ENCODE data around the gene PSMC3. TPM values are rescaled to one million over a fixed set of nuclear protein-coding genes. Genes with fewer than 3 reads are reported as not detected.

Gene PSMC3
- total RNA-seq, 1 experiment from 2014 or later, result 179 TPM

DNA sequence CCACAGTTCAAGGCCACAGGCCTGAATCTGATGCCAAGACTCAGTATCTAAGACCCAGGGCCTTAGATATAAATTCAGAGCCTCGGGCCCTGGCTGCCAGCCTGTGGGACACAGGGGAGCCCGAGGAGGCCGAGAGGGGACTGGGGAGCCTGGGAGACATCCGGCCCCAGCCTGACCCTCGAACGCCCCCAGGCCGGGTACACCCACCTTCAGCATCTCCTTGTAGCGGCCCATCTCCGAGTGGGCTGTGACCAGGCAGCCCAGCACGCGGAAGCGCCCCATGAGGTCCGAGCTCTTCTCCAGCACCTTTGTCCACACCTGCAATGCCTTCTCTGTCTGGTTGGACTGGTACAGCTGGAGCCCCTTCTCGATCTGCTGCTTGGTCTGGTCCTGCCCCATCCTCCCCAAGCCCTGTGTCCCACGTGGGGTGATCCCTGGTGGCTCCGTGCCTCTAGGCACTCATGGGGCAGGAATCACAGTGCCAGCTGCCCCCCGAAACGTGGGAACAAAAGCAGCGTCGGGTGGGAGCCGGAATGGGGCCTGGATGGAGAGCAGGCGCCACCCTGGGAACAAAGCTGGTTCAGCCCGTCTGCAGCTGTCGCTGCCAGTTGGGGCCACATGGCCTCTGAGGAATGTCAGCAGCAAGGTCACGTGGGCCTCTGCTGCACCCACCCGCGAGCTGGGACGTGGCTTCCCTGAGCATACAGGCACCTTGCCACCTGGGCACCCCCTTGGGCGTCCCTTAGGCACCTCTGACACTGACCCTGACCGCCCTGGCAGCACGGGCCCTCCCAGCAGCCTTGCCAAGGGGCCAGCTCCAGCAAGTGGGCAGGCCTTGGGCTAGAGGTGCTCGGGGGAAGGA is 22.6 kb upstream of the PSMC3 start, which contains the start of gene RAPSN:
RAPSN (minus strand) TSS at position 571 of the 862 bp plus-strand sequence; CDS start at position 399, 172 bp downstream.
- Histone ChIP-seq H4K20me1 (ENCODE audit: control insufficient read depth, insufficient read depth, insufficient read length) (no peaks in the 10 kb centered on the region), H2BK120ac (ENCODE audit: low read depth, low read length, poor library complexity, severe bottlenecking) (no peak within 1 kb of the TSS), H4K5ac (ENCODE audit: insufficient read length, low read depth, low read length) (no peak within 1 kb of the TSS), H3K4me1 (ENCODE audit: insufficient read depth, low read length) (no peaks in the 10 kb centered on the region), H3K9ac (ENCODE audit: extremely low read depth, insufficient read length, low read length) (no peak within 1 kb of the TSS), H3K79me1 (ENCODE audit: insufficient read depth, low read depth, low read length, poor library complexity, severe bottlenecking) (no peaks in the 10 kb centered on the region), H2AK5ac (ENCODE audit: insufficient read length, low read length) (no peak within 1 kb of the TSS), H2BK5ac (ENCODE audit: insufficient read length, low read length) (no peak within 1 kb of the TSS), H3K23me2 (ENCODE audit: insufficient read length, low read depth, low read length, poor library complexity, severe bottlenecking) (no peaks in the 10 kb centered on the region), H3K23ac (ENCODE audit: insufficient read length, low read depth, low read length) (no peak within 1 kb of the TSS), H2AFZ (ENCODE audit: low read length) (no peak within 1 kb of the TSS), H3K14ac (ENCODE audit: insufficient read depth, low read length) (peak within 1 kb of the TSS; percentile 12; the same call in 1 of the 2 replicates), H3K9me3 (ENCODE audit: control insufficient read depth, low read depth, low read length) (no peaks in the 10 kb centered on the region), H3T11ph (ENCODE audit: low read length) (no peak within 1 kb of the TSS), H3K18ac (ENCODE audit: insufficient read length, low read depth, low read length) (peak within 1 kb of the TSS; percentile 3), H3K4me2 (ENCODE audit: insufficient read depth, insufficient read length, low read length) (no peak within 1 kb of the TSS), H3K27me3 (ENCODE audit: insufficient read depth, low read length) (no peaks in the 10 kb centered on the region), H4K8ac (replicated peaks; ENCODE audit: insufficient read length, low read depth, low read length) (no peak within 1 kb of the TSS), H3K27ac (ENCODE audit: insufficient read length, low read depth, low read length) (no peak within 1 kb of the TSS), H2BK15ac (ENCODE audit: low read depth, low read length) (no peak within 1 kb of the TSS), H4K91ac (ENCODE audit: insufficient read length, low read depth, low read length) (no peak within 1 kb of the TSS), H3K56ac (ENCODE audit: insufficient read length, low read depth, low read length) (no peak within 1 kb of the TSS), H3K4ac (ENCODE audit: low read depth, low read length) (no peak within 1 kb of the TSS), H2BK20ac (ENCODE audit: low read depth, low read length, poor library complexity, severe bottlenecking) (no peak within 1 kb of the TSS), H2BK12ac (ENCODE audit: insufficient read length, low read depth, low read length) (no peak within 1 kb of the TSS), H3K79me2 (ENCODE audit: insufficient read depth, low read length) (no peaks in the 10 kb centered on the region)
- Mint-ChIP-seq H3K27me3 (ENCODE audit: low read depth) (no peaks in the 10 kb centered on the region), H3K4me3 (no peak within 1 kb of the TSS; a peak in 1 of 5 replicates), H3K9me3 (no peaks in the 10 kb centered on the region), H3K27ac (no peak within 1 kb of the TSS; a peak in 1 of 7 replicates), H3K36me3 (ENCODE audit: insufficient read depth in 1 of 3, low read depth in 3 of 3) (no peaks in the 10 kb centered on the region), H3K4me1 (peaks cover 0 to 4% of the 10 kb centered on the region in 2 experiments; a peak in 1 of 4 replicates)
- TF ChIP-seq, protein P1, sequence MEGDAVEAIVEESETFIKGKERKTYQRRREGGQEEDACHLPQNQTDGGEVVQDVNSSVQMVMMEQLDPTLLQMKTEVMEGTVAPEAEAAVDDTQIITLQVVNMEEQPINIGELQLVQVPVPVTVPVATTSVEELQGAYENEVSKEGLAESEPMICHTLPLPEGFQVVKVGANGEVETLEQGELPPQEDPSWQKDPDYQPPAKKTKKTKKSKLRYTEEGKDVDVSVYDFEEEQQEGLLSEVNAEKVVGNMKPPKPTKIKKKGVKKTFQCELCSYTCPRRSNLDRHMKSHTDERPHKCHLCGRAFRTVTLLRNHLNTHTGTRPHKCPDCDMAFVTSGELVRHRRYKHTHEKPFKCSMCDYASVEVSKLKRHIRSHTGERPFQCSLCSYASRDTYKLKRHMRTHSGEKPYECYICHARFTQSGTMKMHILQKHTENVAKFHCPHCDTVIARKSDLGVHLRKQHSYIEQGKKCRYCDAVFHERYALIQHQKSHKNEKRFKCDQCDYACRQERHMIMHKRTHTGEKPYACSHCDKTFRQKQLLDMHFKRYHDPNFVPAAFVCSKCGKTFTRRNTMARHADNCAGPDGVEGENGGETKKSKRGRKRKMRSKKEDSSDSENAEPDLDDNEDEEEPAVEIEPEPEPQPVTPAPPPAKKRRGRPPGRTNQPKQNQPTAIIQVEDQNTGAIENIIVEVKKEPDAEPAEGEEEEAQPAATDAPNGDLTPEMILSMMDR (conservative IDR thresholded peaks at IDR 0.05), result no peak
- no CpG with 5 or more reads among the region's 32 CpGs for WGBS (ENCODE audit: extremely low coverage, insufficient read length, low lambda C conversion rate)
- DNase-seq, result no peak
